ENCODE data around the gene DPP6. TPM values are rescaled to one million over a fixed set of nuclear protein-coding genes. Genes with fewer than 3 reads are reported as not detected.

DPP6 gene
- total RNA-seq, 1 donor from 2014 or later = 1.2 TPM

DNA sequence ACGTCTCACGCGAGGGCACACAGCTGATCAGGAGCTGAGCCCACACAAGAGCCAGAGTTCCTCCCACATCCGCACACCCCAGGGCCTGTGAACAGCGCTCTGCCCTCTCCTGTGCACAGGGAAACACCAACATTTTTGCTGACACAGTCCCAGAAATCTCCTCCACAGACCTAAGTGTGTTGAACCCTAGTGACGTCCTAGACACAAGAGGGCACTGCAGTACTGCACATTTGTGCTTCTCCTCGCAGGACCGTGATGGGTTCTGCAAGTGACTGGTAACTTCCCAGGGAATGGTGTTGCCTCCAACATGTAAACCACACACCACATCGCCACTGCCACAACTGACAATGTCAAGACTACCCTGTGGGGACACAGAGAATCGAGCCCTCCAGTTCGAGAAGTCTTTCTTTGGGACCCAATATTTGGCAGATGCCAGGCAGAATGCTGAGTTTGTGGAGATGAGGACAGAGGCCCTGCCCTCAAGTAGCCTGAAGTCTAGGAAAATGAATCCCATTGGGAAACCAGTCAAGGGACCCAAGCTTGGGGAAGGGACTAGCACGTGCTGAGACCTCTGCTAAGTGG, 780.5 kb downstream of the DPP6 start:
- TF ChIP-seq, protein P1, sequence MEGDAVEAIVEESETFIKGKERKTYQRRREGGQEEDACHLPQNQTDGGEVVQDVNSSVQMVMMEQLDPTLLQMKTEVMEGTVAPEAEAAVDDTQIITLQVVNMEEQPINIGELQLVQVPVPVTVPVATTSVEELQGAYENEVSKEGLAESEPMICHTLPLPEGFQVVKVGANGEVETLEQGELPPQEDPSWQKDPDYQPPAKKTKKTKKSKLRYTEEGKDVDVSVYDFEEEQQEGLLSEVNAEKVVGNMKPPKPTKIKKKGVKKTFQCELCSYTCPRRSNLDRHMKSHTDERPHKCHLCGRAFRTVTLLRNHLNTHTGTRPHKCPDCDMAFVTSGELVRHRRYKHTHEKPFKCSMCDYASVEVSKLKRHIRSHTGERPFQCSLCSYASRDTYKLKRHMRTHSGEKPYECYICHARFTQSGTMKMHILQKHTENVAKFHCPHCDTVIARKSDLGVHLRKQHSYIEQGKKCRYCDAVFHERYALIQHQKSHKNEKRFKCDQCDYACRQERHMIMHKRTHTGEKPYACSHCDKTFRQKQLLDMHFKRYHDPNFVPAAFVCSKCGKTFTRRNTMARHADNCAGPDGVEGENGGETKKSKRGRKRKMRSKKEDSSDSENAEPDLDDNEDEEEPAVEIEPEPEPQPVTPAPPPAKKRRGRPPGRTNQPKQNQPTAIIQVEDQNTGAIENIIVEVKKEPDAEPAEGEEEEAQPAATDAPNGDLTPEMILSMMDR (conservative IDR thresholded peaks at IDR 0.05; ENCODE audit: low read depth, low read length) = peak; percentile 15
- no peak overlapping the region for H3K4me3 ChIP-seq (ENCODE audit: low read depth, low read length)
- DNase-seq (ENCODE audit: low read depth) = no peak

DNA sequence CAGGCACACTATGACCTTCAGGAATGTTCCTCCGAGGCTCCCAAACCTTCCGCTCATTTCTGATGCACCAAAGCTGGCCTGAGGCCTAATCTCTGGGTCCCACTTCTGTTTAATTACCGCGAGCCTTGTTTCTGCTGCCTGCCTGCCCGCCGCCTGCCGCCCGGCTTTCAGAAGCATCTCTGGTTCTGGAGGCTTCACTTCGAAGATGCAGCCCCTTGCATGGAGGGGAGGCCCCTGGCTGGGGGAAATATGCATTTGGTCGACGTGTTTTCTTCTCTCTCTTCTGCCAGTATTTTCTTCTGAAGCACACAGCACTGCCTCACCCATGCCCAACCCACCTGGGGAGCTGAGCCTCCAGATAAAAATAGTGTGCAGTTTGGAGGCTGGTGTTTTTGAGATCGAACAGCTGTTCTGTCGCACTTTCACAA, 783.8 kb downstream of the DPP6 start:
- DNase-seq (ENCODE audit: low read depth) = no peak
- TF ChIP-seq, protein P1 (conservative IDR thresholded peaks at IDR 0.05; ENCODE audit: low read depth, low read length) = no peak

DNA sequence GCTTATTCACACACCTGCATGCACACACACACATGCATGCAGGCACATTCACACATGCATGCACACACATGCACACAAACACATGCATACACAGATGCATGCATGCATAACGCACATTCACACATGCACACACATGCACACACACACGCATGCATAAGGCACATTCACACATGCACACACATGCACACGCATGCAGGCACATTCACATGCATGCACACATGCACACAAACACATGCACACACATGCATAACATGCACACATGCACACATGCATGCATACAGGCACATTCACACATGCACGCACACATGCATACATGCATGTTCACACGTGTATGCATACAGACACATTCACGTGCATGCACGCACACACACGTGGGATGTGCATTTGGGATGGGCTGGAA, 784.9 kb downstream of the DPP6 start:
- DNase-seq (ENCODE audit: low read depth) = no peak
- no peak overlapping the region for H3K4me3 ChIP-seq (ENCODE audit: low read depth, low read length)
- TF ChIP-seq, protein P1 (conservative IDR thresholded peaks at IDR 0.05; ENCODE audit: low read depth, low read length) = no peak

More for the DNA sequence above, 783.8 kb downstream of the DPP6 start:
- H3K4me3 ChIP-seq (ENCODE audit: low read depth, low read length) = no peak overlapping the region

DNA sequence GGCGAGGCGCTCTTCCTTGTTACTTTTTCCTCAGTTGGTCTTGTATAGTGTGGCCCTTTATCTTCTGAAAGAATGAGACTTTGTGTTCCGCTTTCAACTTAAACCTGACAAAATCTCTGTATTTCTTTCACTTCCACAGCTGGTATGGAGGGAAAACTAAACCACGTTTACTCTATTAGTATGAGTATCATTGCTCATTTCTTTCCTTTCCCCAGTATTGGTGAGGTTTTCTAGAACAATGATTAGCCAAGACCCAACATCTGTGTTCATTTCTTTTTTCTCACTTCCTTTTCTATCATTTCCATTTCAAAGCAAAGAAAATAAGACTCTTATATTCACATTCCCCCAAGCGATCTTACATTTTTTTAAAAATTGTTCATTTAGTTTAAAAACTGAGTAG, 785.4 kb downstream of the DPP6 start:
- DNase-seq (ENCODE audit: low read depth) = no peak
- TF ChIP-seq, protein P1 (conservative IDR thresholded peaks at IDR 0.05; ENCODE audit: low read depth, low read length) = no peak
- H3K4me3 ChIP-seq (ENCODE audit: low read depth, low read length) = no peak overlapping the region

DNA sequence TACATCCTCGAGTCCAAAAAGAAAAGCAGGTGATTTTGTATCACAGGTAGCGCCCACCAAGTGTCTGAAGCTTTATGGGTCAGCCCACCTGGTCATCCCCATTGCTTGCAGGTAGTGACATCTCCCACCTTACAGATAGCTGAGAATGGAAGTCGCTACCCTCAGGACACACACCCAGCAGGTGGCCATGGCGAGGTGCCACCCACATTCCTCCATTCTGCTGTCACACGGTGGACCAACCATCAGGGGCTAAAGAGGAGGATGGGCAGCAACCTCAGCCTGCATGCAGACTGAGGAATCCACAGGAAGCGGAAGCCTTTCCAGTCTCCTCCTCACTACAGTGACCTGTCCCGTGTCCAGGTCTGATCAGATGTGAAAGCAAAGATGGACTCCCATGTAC, 787.9 kb downstream of the DPP6 start:
- H3K4me3 ChIP-seq (ENCODE audit: low read depth, low read length) = no peak overlapping the region
- TF ChIP-seq, protein P1 (conservative IDR thresholded peaks at IDR 0.05; ENCODE audit: low read depth, low read length) = no peak
- no peak for DNase-seq (ENCODE audit: low read depth)

DNA sequence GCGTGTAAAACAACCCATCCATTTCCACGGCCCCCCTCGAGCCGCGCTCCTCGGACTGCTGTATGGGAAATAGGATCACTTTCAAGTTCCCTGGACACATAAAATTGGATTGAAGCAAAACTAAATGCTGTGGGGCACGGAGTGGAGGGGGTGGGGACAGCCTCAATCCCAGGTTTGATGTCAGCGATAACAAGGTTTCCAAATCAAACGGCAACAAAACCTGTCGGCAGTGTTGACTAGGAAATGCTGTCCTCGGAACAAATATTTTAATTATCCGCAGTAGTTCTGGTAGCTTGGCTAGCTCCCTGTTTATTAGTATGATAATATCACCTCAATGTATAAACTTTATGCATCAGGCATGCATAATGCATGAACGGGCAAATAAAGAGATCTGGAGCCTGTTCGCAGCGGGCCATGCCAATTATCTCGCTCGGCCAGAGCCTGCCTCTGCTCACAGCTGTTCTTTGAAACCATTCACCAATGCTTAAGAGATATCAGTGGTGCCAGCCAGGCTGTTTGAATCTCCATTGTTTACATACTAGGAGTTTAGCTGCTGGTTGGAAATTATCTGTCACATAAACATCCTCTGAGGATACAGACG, 789.6 kb downstream of the DPP6 start:
- DNase-seq (ENCODE audit: low read depth) = no peak
- TF ChIP-seq, protein P1 (conservative IDR thresholded peaks at IDR 0.05; ENCODE audit: low read depth, low read length) = no peak
- no peak overlapping the region for H3K4me3 ChIP-seq (ENCODE audit: low read depth, low read length)

DNA sequence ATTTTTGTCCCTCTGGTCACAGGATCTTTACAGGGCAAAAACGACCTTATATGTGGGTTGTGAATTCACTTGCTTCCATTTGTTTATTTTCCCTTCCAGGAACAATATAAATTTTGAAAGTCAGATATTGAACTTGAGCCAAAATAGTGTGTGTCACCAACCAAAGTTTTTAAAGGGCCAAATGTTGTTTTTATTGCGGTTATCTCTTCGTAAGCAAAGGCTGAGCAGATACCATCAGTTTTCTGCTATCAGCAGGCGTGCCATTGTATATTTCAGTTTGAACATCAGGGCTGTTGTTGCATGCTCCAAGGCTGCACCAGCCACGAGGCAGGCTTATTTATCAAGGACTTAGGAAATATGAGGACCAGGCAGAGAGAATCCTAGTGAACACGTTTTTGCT, 790.4 kb downstream of the DPP6 start:
- no peak overlapping the region for H3K4me3 ChIP-seq (ENCODE audit: low read depth, low read length)
- DNase-seq (ENCODE audit: low read depth) = no peak
- TF ChIP-seq, protein P1 (conservative IDR thresholded peaks at IDR 0.05; ENCODE audit: low read depth, low read length) = no peak
